Body of pancreas (tissue), 4 donors: ENCODE data around the gene THOP1.

Experiments
- POLR2A ChIP-seq, 3 donors: fragments of 450-650 bp; IDR thresholded peaks; one replicate each; pipeline ENCODE4 v1.6.1; 2016; ENCODE audit warnings: antibody characterized with exemption in 3 of 3, mild to moderate bottlenecking in 2 of 3
- TF ChIP-seq, protein P1 (sequence below), 7 experiments: fragments of 450-650 bp in 4 of 7; fragments of 200-600 bp in 3 of 7; sonication (generic) in 3 of 7; IDR thresholded peaks; one replicate each; pipeline ENCODE4 v1.5.1; 2016 to 2019; ENCODE audit warnings: antibody characterized with exemption in 7 of 7

DNA sequence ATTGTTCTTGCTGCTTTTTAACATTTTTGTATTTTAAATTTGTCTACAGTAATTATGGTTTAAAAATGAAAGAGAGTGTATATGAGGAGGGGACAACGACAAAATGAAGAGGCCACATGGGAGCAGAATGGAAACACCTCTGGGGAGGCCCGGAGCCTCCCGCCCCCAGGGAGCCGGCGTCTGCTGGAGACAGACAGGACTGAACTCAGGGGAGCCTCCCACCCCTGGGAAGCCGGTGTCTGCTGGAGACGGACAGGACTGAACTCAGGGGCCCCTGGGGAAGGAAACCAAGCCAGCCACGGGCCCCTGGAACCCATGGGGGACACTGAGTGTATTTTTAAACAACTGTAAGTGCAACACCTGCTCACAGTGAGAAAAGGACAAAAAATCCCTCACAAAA is 28.8 kb upstream of the THOP1 start:
- TF ChIP-seq, protein P1, sequence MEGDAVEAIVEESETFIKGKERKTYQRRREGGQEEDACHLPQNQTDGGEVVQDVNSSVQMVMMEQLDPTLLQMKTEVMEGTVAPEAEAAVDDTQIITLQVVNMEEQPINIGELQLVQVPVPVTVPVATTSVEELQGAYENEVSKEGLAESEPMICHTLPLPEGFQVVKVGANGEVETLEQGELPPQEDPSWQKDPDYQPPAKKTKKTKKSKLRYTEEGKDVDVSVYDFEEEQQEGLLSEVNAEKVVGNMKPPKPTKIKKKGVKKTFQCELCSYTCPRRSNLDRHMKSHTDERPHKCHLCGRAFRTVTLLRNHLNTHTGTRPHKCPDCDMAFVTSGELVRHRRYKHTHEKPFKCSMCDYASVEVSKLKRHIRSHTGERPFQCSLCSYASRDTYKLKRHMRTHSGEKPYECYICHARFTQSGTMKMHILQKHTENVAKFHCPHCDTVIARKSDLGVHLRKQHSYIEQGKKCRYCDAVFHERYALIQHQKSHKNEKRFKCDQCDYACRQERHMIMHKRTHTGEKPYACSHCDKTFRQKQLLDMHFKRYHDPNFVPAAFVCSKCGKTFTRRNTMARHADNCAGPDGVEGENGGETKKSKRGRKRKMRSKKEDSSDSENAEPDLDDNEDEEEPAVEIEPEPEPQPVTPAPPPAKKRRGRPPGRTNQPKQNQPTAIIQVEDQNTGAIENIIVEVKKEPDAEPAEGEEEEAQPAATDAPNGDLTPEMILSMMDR (IDR thresholded peaks at IDR 0.05): no peak
- no peak for TF ChIP-seq POLR2A (IDR thresholded peaks at IDR 0.05)
